HepG2 (cell line): Measurements from ENCODE around the gene SDCCAG8. TPM values are rescaled to one million over a fixed set of nuclear protein-coding genes. Genes with fewer than 3 reads are reported as not detected.

ENCODE experiments used
- ARHGAP35 ChIP-seq: sonication (generic); formaldehyde crosslinking; IDR thresholded peaks from 2 replicates; pipeline ENCODE4 v1.9.0; 2022; ENCODE audit warnings: mild to moderate bottlenecking, inconsistent platforms, moderate library complexity, missing genetic modification reagents, borderline replicate concordance
- CC2D1A ChIP-seq: sonication (generic); formaldehyde crosslinking; IDR thresholded peaks from 2 replicates; pipeline ENCODE4 v1.8.1; 2023; ENCODE audit warnings: mild to moderate bottlenecking, missing genetic modification reagents
- JDP2 ChIP-seq: sonication (generic); formaldehyde crosslinking; IDR thresholded peaks from 2 replicates; pipeline ENCODE4 v1.8.1; 2022; ENCODE audit warnings: missing genetic modification reagents, borderline replicate concordance
- KAT7 ChIP-seq: IDR thresholded peaks from 2 replicates; pipeline ENCODE4 v1.6.1; 2018; ENCODE audit warnings: borderline replicate concordance, missing compliant biosample characterization
- KDM5A ChIP-seq: fragments of 200-600 bp; sonication (generic); IDR thresholded peaks from 2 replicates; pipeline ENCODE4 v1.7.0; 2018; ENCODE audit warnings: antibody characterized with exemption, mild to moderate bottlenecking, low read length, borderline replicate concordance
- LBX2 ChIP-seq: sonication (generic); formaldehyde crosslinking; IDR thresholded peaks from 2 replicates; pipeline ENCODE4 v1.5.0; 2020; ENCODE audit warnings: missing genetic modification reagents, mild to moderate bottlenecking, borderline replicate concordance
- MBD4 ChIP-seq: IDR thresholded peaks from 2 replicates; pipeline ENCODE4 v1.6.1; 2012; ENCODE audit warnings: low read length, inconsistent platforms, borderline replicate concordance
- MIER3 ChIP-seq: IDR thresholded peaks from 2 replicates; pipeline ENCODE4 v1.6.1; 2016; ENCODE audit warnings: missing compliant biosample characterization, borderline replicate concordance
- PHF20 ChIP-seq: sonication (generic); formaldehyde crosslinking; IDR thresholded peaks from 2 replicates; pipeline ENCODE4 v1.5.0; 2020; ENCODE audit warnings: mild to moderate bottlenecking, missing genetic modification reagents
- SALL2 ChIP-seq: sonication (generic); formaldehyde crosslinking; IDR thresholded peaks from 2 replicates; pipeline ENCODE4 v1.8.1; 2023; ENCODE audit warnings: mild to moderate bottlenecking, missing genetic modification reagents, inconsistent platforms
- SATB2 ChIP-seq: sonication (generic); formaldehyde crosslinking; IDR thresholded peaks from 2 replicates; pipeline ENCODE4 v1.5.0; 2020; ENCODE audit warnings: missing genetic modification reagents
- YY1 ChIP-seq: IDR thresholded peaks from 2 replicates; pipeline ENCODE4 v1.6.1; 2011; ENCODE audit warnings: low read length, low read depth, moderate library complexity, mild to moderate bottlenecking; ENCODE audit not compliant: insufficient read depth, insufficient replicate concordance
- ZBTB46 ChIP-seq: sonication (generic); formaldehyde crosslinking; IDR thresholded peaks from 2 replicates; pipeline ENCODE4 v1.4.0; 2020; ENCODE audit warnings: mild to moderate bottlenecking, missing genetic modification reagents, borderline replicate concordance
- ZFX ChIP-seq: sonication (generic); formaldehyde crosslinking; IDR thresholded peaks from 2 replicates; pipeline ENCODE4 v1.4.0; 2020; ENCODE audit warnings: mild to moderate bottlenecking, low read depth, missing genetic modification reagents, moderate library complexity
- ZUFSP ChIP-seq: sonication (generic); formaldehyde crosslinking; IDR thresholded peaks from 2 replicates; pipeline ENCODE4 v1.9.0; 2021; ENCODE audit warnings: missing genetic modification reagents, mild to moderate bottlenecking, borderline replicate concordance
- polyA plus RNA-seq, 8 experiments: library from polyadenylated mRNA; depleted of rRNA in 3 of 8; stranded (reverse) in 7 of 8; unstranded in 1 of 8; fragments of >200 nt; fragmentation: Illumina TruSeq in 4 of 8; extraction: Trizol in 4 of 8; gene quantifications; 2 replicates each; pipeline versions ENCODE4 v1.2.1 to v1.2.3, GENCODE V29; 2011 to 2016; ENCODE audit warnings: low read depth in 4 of 8, missing spikeins in 1 of 8, mixed read lengths in 1 of 8; ENCODE audit not compliant: insufficient read depth in 1 of 8
- total RNA-seq, 5 experiments: library from RNA; depleted of rRNA; stranded (reverse); fragments of >200 nt; fragmentation: Illumina TruSeq; extraction: Trizol; gene quantifications; 2 replicates each; pipeline ENCODE4 v1.2.3, GENCODE V29; 2016; ENCODE audit warnings: low read depth in 1 of 5
- TF ChIP-seq, protein P1 (sequence below): sonication (generic); formaldehyde crosslinking; IDR thresholded peaks from 2 replicates; pipeline ENCODE4 v1.4.0; 2020; ENCODE audit warnings: missing genetic modification reagents
- TF ChIP-seq, protein P2 (sequence below): sonication (generic); formaldehyde crosslinking; IDR thresholded peaks from 2 replicates; pipeline ENCODE4 v1.5.0; 2020; ENCODE audit warnings: mild to moderate bottlenecking, missing genetic modification reagents, moderate library complexity
- TF ChIP-seq, protein P3 (sequence below): sonication (generic); formaldehyde crosslinking; IDR thresholded peaks from 2 replicates; pipeline ENCODE4 v1.4.0; 2020; ENCODE audit warnings: mild to moderate bottlenecking, missing genetic modification reagents
- TF ChIP-seq, protein P4 (sequence below): IDR thresholded peaks from 2 replicates; pipeline ENCODE4 v1.6.1; 2016

Gene SDCCAG8
- total and polyA plus RNA-seq, 2 of the 13 experiments (the other 11 are each of a cell fraction or from before 2014, with no cell fraction given): 9.5 to 13.4 TPM

GRCh38 chr1:243505986-243506689 is 250.3 kb downstream of the SDCCAG8 start (continued):
- TF ChIP-seq, protein P1, sequence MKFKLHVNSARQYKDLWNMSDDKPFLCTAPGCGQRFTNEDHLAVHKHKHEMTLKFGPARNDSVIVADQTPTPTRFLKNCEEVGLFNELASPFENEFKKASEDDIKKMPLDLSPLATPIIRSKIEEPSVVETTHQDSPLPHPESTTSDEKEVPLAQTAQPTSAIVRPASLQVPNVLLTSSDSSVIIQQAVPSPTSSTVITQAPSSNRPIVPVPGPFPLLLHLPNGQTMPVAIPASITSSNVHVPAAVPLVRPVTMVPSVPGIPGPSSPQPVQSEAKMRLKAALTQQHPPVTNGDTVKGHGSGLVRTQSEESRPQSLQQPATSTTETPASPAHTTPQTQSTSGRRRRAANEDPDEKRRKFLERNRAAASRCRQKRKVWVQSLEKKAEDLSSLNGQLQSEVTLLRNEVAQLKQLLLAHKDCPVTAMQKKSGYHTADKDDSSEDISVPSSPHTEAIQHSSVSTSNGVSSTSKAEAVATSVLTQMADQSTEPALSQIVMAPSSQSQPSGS: peak; percentile 52; the same call in 1 of the 2 replicates
- peak; percentile 58; the same call in 1 of the 2 replicates for TF ChIP-seq PHF20 (CRISPR knock-in tag)
- TF ChIP-seq ARHGAP35: no peak
- TF ChIP-seq JDP2: no peak
- TF ChIP-seq CC2D1A (CRISPR knock-in tag): no peak
- TF ChIP-seq LBX2 (CRISPR knock-in tag): no peak
- TF ChIP-seq MIER3 (CRISPR knock-in tag): peak; percentile 93
- TF ChIP-seq SALL2: 0 out of 2 replicates have a peak, but pooled peaks have one; percentile 50
- TF ChIP-seq KDM5A: no peak
- TF ChIP-seq, protein P2, sequence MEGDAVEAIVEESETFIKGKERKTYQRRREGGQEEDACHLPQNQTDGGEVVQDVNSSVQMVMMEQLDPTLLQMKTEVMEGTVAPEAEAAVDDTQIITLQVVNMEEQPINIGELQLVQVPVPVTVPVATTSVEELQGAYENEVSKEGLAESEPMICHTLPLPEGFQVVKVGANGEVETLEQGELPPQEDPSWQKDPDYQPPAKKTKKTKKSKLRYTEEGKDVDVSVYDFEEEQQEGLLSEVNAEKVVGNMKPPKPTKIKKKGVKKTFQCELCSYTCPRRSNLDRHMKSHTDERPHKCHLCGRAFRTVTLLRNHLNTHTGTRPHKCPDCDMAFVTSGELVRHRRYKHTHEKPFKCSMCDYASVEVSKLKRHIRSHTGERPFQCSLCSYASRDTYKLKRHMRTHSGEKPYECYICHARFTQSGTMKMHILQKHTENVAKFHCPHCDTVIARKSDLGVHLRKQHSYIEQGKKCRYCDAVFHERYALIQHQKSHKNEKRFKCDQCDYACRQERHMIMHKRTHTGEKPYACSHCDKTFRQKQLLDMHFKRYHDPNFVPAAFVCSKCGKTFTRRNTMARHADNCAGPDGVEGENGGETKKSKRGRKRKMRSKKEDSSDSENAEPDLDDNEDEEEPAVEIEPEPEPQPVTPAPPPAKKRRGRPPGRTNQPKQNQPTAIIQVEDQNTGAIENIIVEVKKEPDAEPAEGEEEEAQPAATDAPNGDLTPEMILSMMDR: no peak
- no peak for TF ChIP-seq MBD4
- TF ChIP-seq, protein P3, sequence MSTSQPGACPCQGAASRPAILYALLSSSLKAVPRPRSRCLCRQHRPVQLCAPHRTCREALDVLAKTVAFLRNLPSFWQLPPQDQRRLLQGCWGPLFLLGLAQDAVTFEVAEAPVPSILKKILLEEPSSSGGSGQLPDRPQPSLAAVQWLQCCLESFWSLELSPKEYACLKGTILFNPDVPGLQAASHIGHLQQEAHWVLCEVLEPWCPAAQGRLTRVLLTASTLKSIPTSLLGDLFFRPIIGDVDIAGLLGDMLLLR (CRISPR knock-in tag): no peak
- peak; percentile 56; the same call in 1 of the 2 replicates for TF ChIP-seq ZFX (CRISPR knock-in tag)
- no peak for TF ChIP-seq SATB2 (CRISPR knock-in tag)
- TF ChIP-seq, protein P4, sequence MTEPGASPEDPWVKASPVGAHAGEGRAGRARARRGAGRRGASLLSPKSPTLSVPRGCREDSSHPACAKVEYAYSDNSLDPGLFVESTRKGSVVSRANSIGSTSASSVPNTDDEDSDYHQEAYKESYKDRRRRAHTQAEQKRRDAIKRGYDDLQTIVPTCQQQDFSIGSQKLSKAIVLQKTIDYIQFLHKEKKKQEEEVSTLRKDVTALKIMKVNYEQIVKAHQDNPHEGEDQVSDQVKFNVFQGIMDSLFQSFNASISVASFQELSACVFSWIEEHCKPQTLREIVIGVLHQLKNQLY (CRISPR knock-in tag): peak; percentile 99
- TF ChIP-seq YY1: peak; percentile 55
- TF ChIP-seq KAT7 (CRISPR knock-in tag): 0 out of 2 replicates have a peak, but pooled peaks have one; percentile 58
- TF ChIP-seq ZUFSP (CRISPR knock-in tag): no peak
- no peak for TF ChIP-seq ZBTB46 (CRISPR knock-in tag)
